Chondrocyte (in vitro differentiated cells): ENCODE data around the gene LBX2. TPM values are rescaled to one million over a fixed set of nuclear protein-coding genes. Genes with fewer than 3 reads are reported as not detected.
A peak's percentile ranks its signal among the peaks of the same experiment; 100 is the strongest.
"Not testable (repeated sequence)": the region's sequence is repeated elsewhere in the genome, so short reads cannot be mapped to it uniquely, and the experiment has no call there.

Experiments
- DNase-seq: peaks from one replicate; pipeline ENCODE4 v3.0.0; 2021; ENCODE audit warnings: mixed read lengths, low spot score
- H3K27ac Mint-ChIP-seq: one replicate; pipeline ENCODE4 v1.8.0; 2021; ENCODE audit warnings: mild to moderate bottlenecking, moderate library complexity, mixed read lengths; ENCODE audit not compliant: unreplicated experiment
- H3K27me3 Mint-ChIP-seq: 2 replicates; pipeline ENCODE4 v1.8.0; 2021; ENCODE audit warnings: low read depth, mixed read lengths
- H3K36me3 Mint-ChIP-seq: 2 replicates; pipeline ENCODE4 v1.8.0; 2021; ENCODE audit warnings: low read depth, mixed read lengths
- H3K4me1 Mint-ChIP-seq: 2 replicates; pipeline ENCODE4 v1.8.0; 2021; ENCODE audit warnings: low read depth, mild to moderate bottlenecking, mixed read lengths
- H3K4me3 Mint-ChIP-seq: one replicate; pipeline ENCODE4 v1.8.0; 2021; ENCODE audit warnings: mild to moderate bottlenecking, moderate library complexity, mixed read lengths; ENCODE audit not compliant: unreplicated experiment
- H3K9me3 Mint-ChIP-seq: 2 replicates; pipeline ENCODE4 v1.8.0; 2021; ENCODE audit warnings: low read depth, mixed read lengths
- CTCF ChIP-seq: fragments of 200-600 bp; sonication (generic); IDR thresholded peaks from 2 replicates; pipeline ENCODE4 v1.5.0; 2021; ENCODE audit warnings: antibody characterized with exemption, mild to moderate bottlenecking, moderate library complexity
- total RNA-seq: library from RNA; stranded (reverse); gene quantifications from 3 replicates; pipeline ENCODE4 v1.2.1, GENCODE V29; 2021

LBX2 gene
- total RNA-seq, 1 donor from 2014 or later: 2.3 TPM

- Mint-ChIP-seq H3K9me3 (no peaks in the 10 kb centered on the region), H3K4me1 (peaks cover 25% of the 10 kb centered on the region), H3K36me3 (peaks cover 12% of the 10 kb centered on the region), H3K27me3 (no peaks in the 10 kb centered on the region), H3K27ac (peak overlapping the region; percentile 97), H3K4me3 (peak overlapping the region; percentile 85)
- no peak for DNase-seq
- no peak for TF ChIP-seq CTCF
Measured at GRCh38 chr2:74472945-74473258, 26.5 kb downstream of the LBX2 start.

- Mint-ChIP-seq H3K4me1 (peaks cover 25% of the 10 kb centered on the region), H3K36me3 (peaks cover 9% of the 10 kb centered on the region), H3K4me3 (peak within 1 kb of the TSS; percentile 85), H3K9me3 (no peaks in the 10 kb centered on the region), H3K27me3 (no peaks in the 10 kb centered on the region), H3K27ac (peak within 1 kb of the TSS; percentile 97)
- no peak for TF ChIP-seq CTCF
- DNase-seq: peak; percentile 97
Measured at GRCh38 chr2:74472086-74472944, 27.1 kb downstream of the LBX2 start, which contains the start of gene MRPL53. MRPL53 (minus strand) TSS chr2:74472680; CDS start chr2:74472660, 20 bp downstream.

GRCh38 chr2:74471332-74472065, 27.9 kb downstream of the LBX2 start:
- no peak for TF ChIP-seq CTCF
- no peak for DNase-seq

GRCh38 chr2:74470742-74471141, 28.7 kb downstream of the LBX2 start:
- not testable (repeated sequence) for H3K4me3 Mint-ChIP-seq, DNase-seq, H3K36me3 Mint-ChIP-seq, H3K27ac Mint-ChIP-seq, H3K9me3 Mint-ChIP-seq, H3K27me3 Mint-ChIP-seq
- peaks cover 29% of the 10 kb centered on the region for H3K4me1 Mint-ChIP-seq

More at GRCh38 chr2:74471332-74472065, 27.9 kb downstream of the LBX2 start:
- Mint-ChIP-seq H3K4me1 (peaks cover 25% of the 10 kb centered on the region), H3K27ac (peak overlapping the region; percentile 97), H3K36me3 (peaks cover 8% of the 10 kb centered on the region), H3K9me3 (no peaks in the 10 kb centered on the region), H3K27me3 (no peaks in the 10 kb centered on the region), H3K4me3 (peak overlapping the region; percentile 85)

GRCh38 chr2:74464406-74464805, 35.0 kb downstream of the LBX2 start:
- Mint-ChIP-seq H3K36me3 (peaks cover 2% of the 10 kb centered on the region), H3K9me3 (no peaks in the 10 kb centered on the region), H3K4me1 (peaks cover 37% of the 10 kb centered on the region)

More at GRCh38 chr2:74464406-74464805, 35.0 kb downstream of the LBX2 start:
- Mint-ChIP-seq H3K27me3 (no peaks in the 10 kb centered on the region), H3K4me3 (peak overlapping the region; percentile 99), H3K27ac (peak overlapping the region; percentile 68)
- TF ChIP-seq CTCF: no peak
- DNase-seq: no peak
